ENCODE results near the gene JMJD1C.
A peak's percentile ranks its signal among the peaks of the same experiment; 100 is the strongest.

The JMJD1C gene

GRCh38 chr10:63438506-63439498 lies 27.0 kb downstream of the JMJD1C start:
- H3K4me3 Mint-ChIP-seq, result no peak overlapping the region
- H3K9me3 Mint-ChIP-seq, result no peaks in the 10 kb centered on the region
- H3K36me3 Mint-ChIP-seq, result no peaks in the 10 kb centered on the region
- DNase-seq (ENCODE audit: low spot score in 2 of 2) (no peak), ATAC-seq (ENCODE audit: low read depth) (no peak)
- H3K4me1 Mint-ChIP-seq, result peaks cover 21% of the 10 kb centered on the region
- no peaks in the 10 kb centered on the region for H3K27me3 Mint-ChIP-seq
- no peak overlapping the region for H3K27ac Mint-ChIP-seq

DNA sequence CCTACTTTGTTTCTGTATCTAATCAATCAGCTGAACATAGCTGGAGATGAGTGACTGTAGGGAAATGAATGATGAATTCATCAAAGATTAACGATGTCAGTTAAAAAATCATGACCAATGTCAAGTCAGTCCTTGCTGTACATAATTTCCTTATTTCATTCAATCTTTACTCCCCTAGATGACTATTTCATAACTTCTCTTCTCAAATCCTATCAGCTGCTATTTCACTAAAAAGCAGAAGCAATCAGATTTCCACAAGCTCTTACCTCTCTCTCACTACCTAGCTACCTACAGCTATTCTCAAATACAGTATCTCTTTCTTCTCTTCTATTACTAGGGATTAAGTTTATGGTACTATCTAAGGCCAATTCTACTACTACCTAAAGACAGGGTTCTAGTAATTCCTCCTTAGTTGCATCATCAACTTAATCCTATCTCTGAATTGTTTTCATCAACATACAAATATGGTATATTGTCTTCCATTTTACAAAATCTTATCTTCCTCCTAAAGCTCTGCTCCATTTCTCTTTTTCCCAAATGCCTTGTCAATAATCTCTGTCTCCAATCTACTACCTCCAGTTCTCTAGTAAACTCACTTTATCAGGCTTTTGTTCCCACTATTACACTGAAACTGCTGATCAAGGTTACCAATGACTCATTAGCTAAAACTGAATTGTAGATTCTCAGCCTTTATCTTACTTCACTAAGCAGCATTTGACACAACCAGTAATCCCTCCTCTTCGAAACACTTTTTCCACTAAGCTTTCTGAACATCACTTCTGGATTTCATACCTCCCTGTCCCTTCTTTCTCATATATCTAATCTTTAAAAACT lies 28.4 kb downstream of the JMJD1C start:
- H3K4me3 Mint-ChIP-seq, result no peak overlapping the region
- DNase-seq (ENCODE audit: low spot score in 2 of 2), result no peak
- no peaks in the 10 kb centered on the region for H3K36me3 Mint-ChIP-seq
- H3K27ac Mint-ChIP-seq, result no peak overlapping the region
- peak; percentile 48 for ATAC-seq (ENCODE audit: low read depth)
- H3K4me1 Mint-ChIP-seq, result peaks cover 19% of the 10 kb centered on the region
- H3K9me3 Mint-ChIP-seq, result no peaks in the 10 kb centered on the region
- H3K27me3 Mint-ChIP-seq, result no peaks in the 10 kb centered on the region

DNA sequence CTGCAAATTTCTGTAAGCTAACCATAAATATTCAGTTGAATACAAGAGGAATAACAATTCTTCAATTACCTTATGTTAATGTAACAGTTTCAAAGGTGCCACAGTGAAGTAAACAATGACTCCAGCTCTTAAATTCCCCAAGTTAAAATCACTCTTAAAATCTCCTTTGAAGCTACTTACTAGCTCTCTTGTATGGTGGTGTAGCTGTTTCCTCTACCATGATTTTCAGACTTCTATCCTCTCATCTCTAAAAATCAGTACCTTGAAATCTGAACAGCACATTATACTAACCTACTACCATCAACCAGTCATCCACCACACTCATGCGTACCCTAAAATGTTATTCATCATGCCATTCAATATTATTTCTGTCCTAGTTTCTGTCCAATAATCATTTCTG lies 29.6 kb downstream of the JMJD1C start:
- Mint-ChIP-seq H3K27ac (no peak overlapping the region), H3K27me3 (no peaks in the 10 kb centered on the region), H3K4me1 (peaks cover 15% of the 10 kb centered on the region), H3K4me3 (no peak overlapping the region), H3K36me3 (peaks cover 3% of the 10 kb centered on the region), H3K9me3 (no peaks in the 10 kb centered on the region)
- DNase-seq (ENCODE audit: low spot score in 2 of 2), result no peak
- ATAC-seq (ENCODE audit: low read depth), result no peak

DNA sequence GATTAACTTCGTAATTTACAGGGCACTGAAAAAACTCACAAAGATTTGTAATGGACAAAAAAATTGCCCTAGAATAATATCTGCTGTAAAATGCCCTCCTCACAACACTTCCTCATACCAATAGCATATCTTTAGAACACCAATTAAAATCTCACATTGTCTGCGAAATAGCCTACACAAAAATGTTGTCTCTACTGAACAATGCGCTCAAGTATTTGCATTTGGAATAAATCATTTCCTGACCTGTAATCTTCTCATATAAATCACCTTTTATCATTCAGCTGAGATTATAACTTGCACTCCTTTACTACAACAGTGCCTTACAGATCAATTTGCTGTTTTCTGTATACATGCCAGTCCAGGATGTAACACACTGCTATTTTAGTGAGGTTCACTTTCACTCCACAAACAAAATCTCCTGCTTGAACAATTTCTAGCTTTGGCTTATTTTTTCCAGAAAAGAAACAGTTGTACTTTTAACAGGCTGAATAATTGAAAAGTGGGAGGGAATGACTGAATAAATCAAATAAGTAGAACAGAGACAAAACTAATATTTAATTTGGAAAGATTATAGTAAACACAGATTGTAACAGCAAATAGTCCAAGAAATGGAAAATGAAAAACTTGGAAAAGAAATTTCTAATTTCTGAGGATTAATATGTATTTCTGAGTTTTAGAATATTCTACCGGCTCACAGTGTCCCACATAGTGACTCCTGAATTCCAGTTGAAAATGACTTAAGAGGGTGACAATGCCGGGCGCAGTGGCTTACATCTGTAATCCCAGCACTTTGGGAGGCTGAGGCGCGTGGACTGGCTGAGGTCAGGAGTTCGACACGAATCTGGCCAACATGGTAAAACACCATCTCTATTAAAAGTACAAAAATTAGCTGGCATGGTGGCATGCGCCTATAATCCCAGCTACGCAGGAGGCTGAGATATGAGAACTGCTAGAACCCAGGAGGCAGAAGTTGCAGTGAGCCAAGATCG lies 30.6 kb downstream of the JMJD1C start:
- Mint-ChIP-seq H3K36me3 (peaks cover 5% of the 10 kb centered on the region), H3K4me3 (no peak overlapping the region), H3K4me1 (peaks cover 20% of the 10 kb centered on the region), H3K27ac (no peak overlapping the region), H3K27me3 (no peaks in the 10 kb centered on the region), H3K9me3 (no peaks in the 10 kb centered on the region)
- ATAC-seq (ENCODE audit: low read depth) (no peak), DNase-seq (ENCODE audit: low spot score in 2 of 2) (no peak)

GRCh38 chr10:63431962-63432797 lies 33.6 kb downstream of the JMJD1C start:
- no peak overlapping the region for H3K27ac Mint-ChIP-seq
- peaks cover 5% of the 10 kb centered on the region for H3K36me3 Mint-ChIP-seq
- no peak for ATAC-seq (ENCODE audit: low read depth)
- peaks cover 26% of the 10 kb centered on the region for H3K4me1 Mint-ChIP-seq
- H3K9me3 Mint-ChIP-seq, result no peaks in the 10 kb centered on the region
- H3K4me3 Mint-ChIP-seq, result no peak overlapping the region
- DNase-seq (ENCODE audit: low spot score in 2 of 2), result no peak
- no peaks in the 10 kb centered on the region for H3K27me3 Mint-ChIP-seq

DNA sequence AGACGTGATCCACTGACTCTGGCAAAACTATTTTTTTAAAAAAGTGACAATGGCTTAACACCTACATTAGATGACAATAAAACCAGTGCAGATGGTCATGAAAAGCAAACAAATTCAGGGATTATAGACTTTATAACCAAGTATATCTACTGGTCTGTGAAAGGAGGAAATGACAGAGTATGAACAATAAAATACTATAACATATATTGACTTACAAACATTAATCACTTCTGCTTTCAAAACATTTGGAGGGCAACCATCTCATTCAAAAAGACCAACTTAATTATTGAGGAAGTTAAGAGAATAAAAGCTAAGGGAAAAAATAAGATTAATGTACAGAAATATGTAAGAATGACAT lies 34.8 kb downstream of the JMJD1C start:
- DNase-seq (ENCODE audit: low spot score in 2 of 2), result no peak
- Mint-ChIP-seq H3K9me3 (no peaks in the 10 kb centered on the region), H3K4me3 (no peak overlapping the region), H3K4me1 (peaks cover 26% of the 10 kb centered on the region), H3K36me3 (peaks cover 5% of the 10 kb centered on the region), H3K27ac (no peak overlapping the region), H3K27me3 (no peaks in the 10 kb centered on the region)
- ATAC-seq (ENCODE audit: low read depth), result no peak

DNA sequence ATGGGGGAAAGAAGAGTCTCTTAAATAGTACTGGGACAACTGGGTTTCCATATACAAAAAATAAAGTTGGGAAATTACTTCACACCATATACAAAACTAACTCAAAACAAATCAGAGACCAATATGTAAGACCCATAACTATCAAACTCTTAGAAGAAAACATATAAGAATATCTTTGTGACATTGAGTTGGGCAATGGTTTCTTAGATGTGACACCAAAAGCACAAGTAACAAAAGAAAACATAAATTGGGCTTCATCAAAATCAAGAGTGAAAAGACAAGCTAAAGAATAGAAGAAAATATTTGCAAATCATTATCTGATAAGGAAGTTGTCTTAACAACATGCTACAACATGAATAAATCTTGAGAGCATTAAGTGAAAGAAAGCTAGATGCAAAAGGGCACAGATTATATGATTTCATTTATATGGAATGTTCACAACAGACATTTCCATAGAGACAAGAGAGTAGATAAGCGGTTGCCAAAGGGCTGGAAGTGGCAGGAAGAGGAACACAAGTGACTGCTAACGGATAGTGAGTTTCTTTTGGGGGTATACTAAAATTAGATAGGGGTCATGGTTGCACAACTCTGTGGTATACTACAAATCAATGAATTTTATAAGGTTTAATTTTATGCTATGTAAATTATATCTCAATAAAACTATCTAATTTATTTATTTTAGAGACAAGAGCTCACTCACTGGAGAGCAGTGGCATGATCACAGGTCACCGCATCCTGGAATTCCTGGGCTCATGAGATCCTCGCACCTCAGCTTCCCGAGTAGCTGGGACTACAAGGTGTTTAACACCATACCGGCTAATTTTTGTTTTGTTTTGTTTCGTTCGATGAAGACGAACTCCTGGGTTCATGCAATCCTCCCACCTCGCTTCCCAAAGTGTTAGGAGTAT lies 35.4 kb downstream of the JMJD1C start:
- no peak overlapping the region for H3K27ac Mint-ChIP-seq
- no peaks in the 10 kb centered on the region for H3K9me3 Mint-ChIP-seq
- H3K4me3 Mint-ChIP-seq, result no peak overlapping the region
- no peak for ATAC-seq (ENCODE audit: low read depth)
- no peaks in the 10 kb centered on the region for H3K27me3 Mint-ChIP-seq
- DNase-seq (ENCODE audit: low spot score in 2 of 2), result no peak
- peaks cover 26% of the 10 kb centered on the region for H3K4me1 Mint-ChIP-seq
- H3K36me3 Mint-ChIP-seq, result peaks cover 5% of the 10 kb centered on the region

GRCh38 chr10:63429281-63429680 lies 36.5 kb downstream of the JMJD1C start:
- H3K27ac Mint-ChIP-seq, result no peak overlapping the region

DNA sequence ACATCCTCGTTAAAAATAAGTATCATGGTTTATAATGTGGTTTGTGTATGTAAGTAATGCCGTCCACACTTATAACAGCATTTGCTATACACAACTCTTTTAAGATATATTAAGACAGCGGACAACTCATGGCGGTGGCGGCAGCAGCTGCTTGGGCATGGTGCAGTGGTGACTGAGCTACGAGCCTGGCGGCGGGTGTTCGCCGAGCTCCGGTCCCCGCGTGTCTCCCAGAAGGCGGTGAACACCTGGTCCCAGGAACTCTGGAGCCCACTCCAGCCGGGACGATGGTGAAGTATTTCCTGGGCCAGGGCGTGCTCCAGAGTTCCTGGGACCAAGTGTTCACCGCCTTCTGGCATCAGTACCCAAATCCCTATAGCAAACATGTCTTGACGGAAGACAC lies 38.8 kb downstream of the JMJD1C start:
- H3K9me3 Mint-ChIP-seq, result no peaks in the 10 kb centered on the region
- no peaks in the 10 kb centered on the region for H3K27me3 Mint-ChIP-seq
- H3K4me1 Mint-ChIP-seq, result peaks cover 24% of the 10 kb centered on the region
- peaks cover 3% of the 10 kb centered on the region for H3K36me3 Mint-ChIP-seq
- no peak overlapping the region for H3K4me3 Mint-ChIP-seq
- no peak for DNase-seq (ENCODE audit: low spot score in 2 of 2)
- ATAC-seq (ENCODE audit: low read depth), result no peak
- H3K27ac Mint-ChIP-seq, result no peak overlapping the region

More at GRCh38 chr10:63429281-63429680, 36.5 kb downstream of the JMJD1C start:
- DNase-seq (ENCODE audit: low spot score in 2 of 2), result no peak
- H3K36me3 Mint-ChIP-seq, result peaks cover 5% of the 10 kb centered on the region
- no peak for ATAC-seq (ENCODE audit: low read depth)
- H3K27me3 Mint-ChIP-seq, result no peaks in the 10 kb centered on the region
- H3K4me3 Mint-ChIP-seq, result no peak overlapping the region
- H3K4me1 Mint-ChIP-seq, result peaks cover 21% of the 10 kb centered on the region
- no peaks in the 10 kb centered on the region for H3K9me3 Mint-ChIP-seq

GRCh38 chr10:63425512-63425911 lies 40.3 kb downstream of the JMJD1C start:
- Mint-ChIP-seq H3K27ac (no peak overlapping the region), H3K36me3 (peaks cover 2% of the 10 kb centered on the region), H3K9me3 (no peaks in the 10 kb centered on the region), H3K27me3 (no peaks in the 10 kb centered on the region), H3K4me1 (peaks cover 29% of the 10 kb centered on the region), H3K4me3 (no peak overlapping the region)
- no peak for ATAC-seq (ENCODE audit: low read depth)
- no peak for DNase-seq (ENCODE audit: low spot score in 2 of 2)

GRCh38 chr10:63424576-63424975 lies 41.2 kb downstream of the JMJD1C start:
- ATAC-seq (ENCODE audit: low read depth) (no peak), DNase-seq (ENCODE audit: low spot score in 2 of 2) (no peak)
- Mint-ChIP-seq H3K36me3 (no peaks in the 10 kb centered on the region), H3K4me1 (peaks cover 23% of the 10 kb centered on the region), H3K4me3 (no peak overlapping the region), H3K27me3 (no peaks in the 10 kb centered on the region), H3K9me3 (no peaks in the 10 kb centered on the region), H3K27ac (no peak overlapping the region)

GRCh38 chr10:63423494-63423893 lies 42.3 kb downstream of the JMJD1C start:
- no peaks in the 10 kb centered on the region for H3K36me3 Mint-ChIP-seq
- H3K9me3 Mint-ChIP-seq, result no peaks in the 10 kb centered on the region
- DNase-seq (ENCODE audit: low spot score in 2 of 2) (no peak), ATAC-seq (ENCODE audit: low read depth) (no peak)
- H3K4me3 Mint-ChIP-seq, result no peak overlapping the region
- H3K27ac Mint-ChIP-seq, result no peak overlapping the region
- H3K27me3 Mint-ChIP-seq, result no peaks in the 10 kb centered on the region
- H3K4me1 Mint-ChIP-seq, result peaks cover 22% of the 10 kb centered on the region

All from memory B cell (primary cell).